Lower lobe of right lung (tissue), 2 donors: ENCODE measurements around the gene CPSF4. TPM values are rescaled to one million over a fixed set of nuclear protein-coding genes. Genes with fewer than 3 reads are reported as not detected.
A peak's percentile ranks its signal among the peaks of the same experiment; 100 is the strongest.

Source experiments
- ATAC-seq, 2 donors: fragments of 200-7000 bp; cut with Tn5 transposase; one replicate each; pipeline ENCODE4 v1.9.1; 2020 to 2022; ENCODE audit warnings: mild to moderate bottlenecking in 2 of 2, moderate library complexity in 2 of 2
- DNase-seq: peaks from one replicate; pipeline ENCODE4 v3.0.0-alpha.2; 2020
- H3K27ac ChIP-seq: fragments of 200-600 bp; one replicate; pipeline ENCODE4 v1.8.0; 2022
- H3K27me3 ChIP-seq: fragments of 200-600 bp; one replicate; pipeline ENCODE4 v1.8.0; 2022; ENCODE audit warnings: low read depth
- H3K36me3 ChIP-seq: fragments of 200-600 bp; one replicate; pipeline ENCODE4 v1.8.0; 2022; ENCODE audit warnings: mild to moderate bottlenecking
- H3K4me1 ChIP-seq: fragments of 200-600 bp; one replicate; pipeline ENCODE4 v1.8.0; 2022
- H3K4me3 ChIP-seq: fragments of 200-600 bp; one replicate; pipeline ENCODE4 v1.8.0; 2022; ENCODE audit warnings: mild to moderate bottlenecking
- H3K9me3 ChIP-seq: fragments of 200-600 bp; one replicate; pipeline ENCODE4 v1.8.0; 2022
- CTCF ChIP-seq: fragments of 200-600 bp; IDR thresholded peaks from one replicate; pipeline ENCODE4 v1.8.0; 2022; ENCODE audit warnings: antibody characterized with exemption, mild to moderate bottlenecking
- intact Hi-C: fragments of 100-400 bp; cut with DNase I; formaldehyde crosslinking; loops from one replicate; pipeline ENCODE4 v1.11.0; 2022
- total RNA-seq: library from RNA; stranded (reverse); fragmentation: NEBNext Ultra II Directional; extraction: Animal tissue kit (Norgen Biotek cat#: 25700); gene quantifications from one replicate; pipeline ENCODE4 v1.2.1, GENCODE V29; 2021
- donor health status: DM: no; HTN: yes; CAD: no; lungs with severe emphysema.

CPSF4 gene
- total RNA-seq, 1 donor from 2014 or later, result 26.8 TPM

GRCh38 chr7:99485094-99485493, 46.4 kb downstream of the CPSF4 start:
- DNase-seq (no peak), ATAC-seq (no peak)
- H3K36me3 ChIP-seq, result peaks cover 47% of the 10 kb centered on the region
- H3K4me1 ChIP-seq, result no peaks in the 10 kb centered on the region
- no peak overlapping the region for H3K4me3 ChIP-seq
- H3K9me3 ChIP-seq, result no peaks in the 10 kb centered on the region
- no peak for TF ChIP-seq CTCF
- intact Hi-C loops, result loop anchor here (10.0 kb wide), 1 partner anchor 60 kb away; no protein-coding TSS in a partner anchor
- H3K27me3 ChIP-seq, result no peaks in the 10 kb centered on the region
- no peak overlapping the region for H3K27ac ChIP-seq

- intact Hi-C loops, result loop anchor here (10.0 kb wide), 1 partner anchor 56 kb away; no protein-coding TSS in a partner anchor
- Histone ChIP-seq H3K4me3 (no peak overlapping the region), H3K27ac (no peak overlapping the region), H3K36me3 (peaks cover 45% of the 10 kb centered on the region), H3K4me1 (no peaks in the 10 kb centered on the region), H3K27me3 (no peaks in the 10 kb centered on the region), H3K9me3 (peaks cover 22% of the 10 kb centered on the region)
- ATAC-seq (peak in 1 of 2 donors; percentile 41), DNase-seq (no peak)
- no peak for TF ChIP-seq CTCF
These were observed 50.5 kb downstream of the CPSF4 start for GRCh38 chr7:99489235-99489634.

GRCh38 chr7:99490878-99491277, 52.1 kb downstream of the CPSF4 start:
- DNase-seq, result no peak
- Histone ChIP-seq H3K36me3 (peaks cover 56% of the 10 kb centered on the region), H3K4me3 (no peak overlapping the region), H3K9me3 (peaks cover 30% of the 10 kb centered on the region), H3K27ac (no peak overlapping the region), H3K4me1 (no peaks in the 10 kb centered on the region), H3K27me3 (no peaks in the 10 kb centered on the region)
- intact Hi-C loops, result no loop called here
- ATAC-seq, result no peak
- TF ChIP-seq CTCF, result no peak

GRCh38 chr7:99493823-99494222, 55.1 kb downstream of the CPSF4 start:
- H3K9me3 ChIP-seq, result peaks cover 30% of the 10 kb centered on the region
- DNase-seq (no peak), ATAC-seq (no peak)
- no peaks in the 10 kb centered on the region for H3K27me3 ChIP-seq
- no peak overlapping the region for H3K27ac ChIP-seq
- H3K36me3 ChIP-seq, result peaks cover 74% of the 10 kb centered on the region
- TF ChIP-seq CTCF, result no peak
- peaks cover 15% of the 10 kb centered on the region for H3K4me1 ChIP-seq
- intact Hi-C loops, result no loop called here
- H3K4me3 ChIP-seq, result no peak overlapping the region

GRCh38 chr7:99497766-99498545, 59.2 kb downstream of the CPSF4 start:
- peaks cover 21% of the 10 kb centered on the region for H3K9me3 ChIP-seq
- peak overlapping the region; percentile 94 for H3K4me3 ChIP-seq
- no peak overlapping the region for H3K27ac ChIP-seq
- ATAC-seq (no peak), DNase-seq (no peak)
- H3K27me3 ChIP-seq, result no peaks in the 10 kb centered on the region
- peaks cover 55% of the 10 kb centered on the region for H3K36me3 ChIP-seq
- intact Hi-C loops, result no loop called here
- peaks cover 25% of the 10 kb centered on the region for H3K4me1 ChIP-seq
- TF ChIP-seq CTCF, result no peak
